GM18861 (cell line): ENCODE data around the gene CSN2.
"Not testable (repeated sequence)": the region's sequence is repeated elsewhere in the genome, so short reads cannot be mapped to it uniquely, and the experiment has no call there.

Experiments used
- ATAC-seq: cut with Tn5 transposase; IDR thresholded peaks from one replicate; pipeline ENCODE4 v1.9.1; 2021; ENCODE audit not compliant: unreplicated experiment

The CSN2 gene, protein sequence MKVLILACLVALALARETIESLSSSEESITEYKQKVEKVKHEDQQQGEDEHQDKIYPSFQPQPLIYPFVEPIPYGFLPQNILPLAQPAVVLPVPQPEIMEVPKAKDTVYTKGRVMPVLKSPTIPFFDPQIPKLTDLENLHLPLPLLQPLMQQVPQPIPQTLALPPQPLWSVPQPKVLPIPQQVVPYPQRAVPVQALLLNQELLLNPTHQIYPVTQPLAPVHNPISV

DNA sequence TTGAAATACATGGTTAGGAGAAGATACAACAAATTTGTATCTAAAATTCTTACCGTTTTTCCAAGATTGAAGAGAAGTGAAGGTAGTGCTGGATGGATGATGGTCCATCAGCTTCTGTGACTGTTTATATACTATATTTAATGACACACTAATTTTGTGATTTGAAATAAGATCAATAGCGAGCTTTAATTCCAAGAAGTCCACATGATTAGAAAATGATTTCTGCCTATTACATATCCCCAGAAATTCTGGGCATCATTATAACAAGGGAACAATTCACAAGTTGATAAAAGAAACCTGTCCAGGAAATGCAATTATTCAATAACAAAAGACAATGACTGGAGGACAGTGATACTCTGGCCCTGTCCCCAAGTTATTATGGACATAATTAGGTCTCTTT lies at the start of gene CSN2:
CSN2 (minus strand) TSS at position 101 of the 400 bp plus-strand sequence. CDS start 4,733 bp downstream, outside the sequence.
- no peak for ATAC-seq

DNA sequence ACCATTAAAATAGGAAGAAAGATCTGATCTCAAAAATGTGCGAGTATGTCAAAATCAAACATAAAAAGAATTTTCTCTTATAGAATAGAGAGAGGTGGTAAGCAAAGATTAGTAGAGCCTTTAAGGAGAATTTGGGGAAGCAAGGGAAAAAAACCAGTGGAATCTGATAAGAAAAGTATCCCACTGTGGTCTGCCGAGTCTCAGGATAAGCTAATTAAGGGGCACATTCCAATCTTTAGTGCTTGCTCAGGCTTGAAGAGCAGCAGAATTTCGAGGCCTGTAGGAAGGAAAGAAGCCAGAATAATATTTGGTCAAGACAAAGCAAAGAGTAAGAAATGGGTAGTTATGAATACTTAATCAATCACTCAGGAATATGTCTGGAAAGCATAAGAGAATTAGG lies 43.2 kb upstream of the CSN2 start:
- no peak for ATAC-seq

DNA sequence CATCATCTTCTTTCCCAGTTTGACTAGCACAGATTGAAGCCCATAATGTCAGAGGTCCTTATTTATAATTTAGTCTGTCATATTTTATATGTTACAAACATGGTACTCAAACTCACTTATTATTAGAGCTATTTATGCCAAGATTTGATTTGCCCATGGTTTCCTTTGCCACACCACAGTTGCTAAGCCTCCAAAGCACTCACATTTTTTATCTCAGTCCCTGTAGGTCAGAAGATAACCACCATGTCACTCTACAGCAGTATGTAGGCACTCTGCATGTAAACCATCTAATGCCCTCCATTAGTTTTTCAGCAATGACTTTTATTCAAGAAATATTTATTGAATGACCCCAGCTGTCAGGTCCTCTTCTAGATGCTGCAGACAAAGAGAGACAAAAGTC lies 37.0 kb upstream of the CSN2 start:
- ATAC-seq, result no peak

DNA sequence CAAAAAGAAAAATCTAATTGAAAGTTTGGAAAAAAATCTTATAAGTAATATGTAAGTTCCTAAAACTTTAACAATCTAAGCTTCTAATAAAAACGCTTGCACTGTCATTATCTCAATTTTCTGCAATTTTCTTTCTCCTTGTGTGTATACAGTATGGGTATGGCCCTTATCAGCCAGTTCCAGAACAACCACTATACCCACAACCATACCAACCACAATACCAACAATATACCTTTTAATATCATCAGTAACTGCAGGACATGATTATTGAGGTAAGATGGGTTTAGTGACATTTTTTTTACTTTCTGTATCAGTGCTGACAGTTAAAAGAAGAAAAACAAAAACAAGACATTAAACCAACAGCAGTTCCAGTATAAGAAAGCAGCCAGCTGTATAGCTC lies 35.2 kb upstream of the CSN2 start:
- ATAC-seq, result no peak

DNA sequence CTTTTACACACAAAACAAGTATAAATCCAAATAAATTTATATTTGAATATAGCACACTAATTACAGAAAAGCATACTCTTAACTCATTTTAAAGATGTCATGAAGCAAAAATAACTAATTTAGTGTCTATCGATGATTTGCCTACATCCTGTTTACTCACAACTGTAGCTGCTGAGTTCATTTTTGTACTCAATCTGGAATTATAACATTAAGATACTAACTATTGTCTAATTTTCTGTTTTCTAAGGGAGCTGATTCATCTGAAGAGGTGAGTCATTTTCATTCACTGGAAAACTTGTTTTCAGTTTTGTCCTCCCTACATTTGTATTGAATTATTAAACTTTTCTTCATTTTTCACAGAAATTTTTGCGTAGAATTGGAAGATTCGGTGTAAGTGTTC lies 33.9 kb upstream of the CSN2 start:
- ATAC-seq, result peak; percentile 45

DNA sequence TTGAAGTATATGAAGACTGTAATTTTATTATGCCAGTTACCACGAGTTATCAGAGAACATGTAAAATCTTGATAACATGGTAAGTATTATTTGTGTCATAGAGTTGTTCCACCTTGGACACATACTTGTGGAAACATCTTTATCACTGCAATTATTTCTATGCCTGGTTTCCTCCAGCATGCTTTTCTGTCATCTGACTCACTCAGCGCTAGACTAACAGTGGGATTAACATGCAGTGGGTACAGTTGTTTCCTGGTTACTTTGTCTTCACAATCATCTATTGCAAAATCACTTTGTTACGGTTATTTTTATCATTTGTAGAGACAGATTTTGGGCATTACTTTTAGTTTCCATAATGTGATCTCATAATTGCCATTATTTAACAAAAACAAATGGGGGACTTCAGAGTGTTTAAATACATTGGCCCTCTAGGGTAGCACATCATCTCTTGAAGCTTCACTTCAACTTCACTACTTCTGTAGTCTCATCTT lies 30.0 kb upstream of the CSN2 start, which contains the start of gene STATH:
STATH (plus strand) TSS at position 441 of the 491 bp plus-strand sequence. CDS start 2,472 bp downstream, outside the sequence.
- no peak for ATAC-seq

DNA sequence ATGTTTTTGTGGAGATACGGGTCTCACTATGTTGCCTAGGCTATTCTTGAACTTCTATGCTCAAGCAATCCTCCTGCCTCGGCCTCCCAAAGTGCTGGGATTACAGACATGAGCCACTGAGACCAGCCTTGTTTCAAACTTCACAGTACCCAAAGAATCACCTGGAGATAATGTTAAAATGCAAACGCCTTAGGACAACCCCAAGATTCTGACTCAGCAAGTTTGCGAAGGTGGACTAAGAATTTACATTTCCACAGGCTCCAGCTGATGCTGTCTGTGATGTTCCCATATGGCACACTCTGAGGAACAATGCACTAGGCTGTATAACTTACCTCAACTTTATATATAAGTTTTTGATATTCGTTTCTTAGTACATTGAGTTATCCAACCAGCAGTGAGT lies 29.3 kb upstream of the CSN2 start:
- no peak for ATAC-seq

DNA sequence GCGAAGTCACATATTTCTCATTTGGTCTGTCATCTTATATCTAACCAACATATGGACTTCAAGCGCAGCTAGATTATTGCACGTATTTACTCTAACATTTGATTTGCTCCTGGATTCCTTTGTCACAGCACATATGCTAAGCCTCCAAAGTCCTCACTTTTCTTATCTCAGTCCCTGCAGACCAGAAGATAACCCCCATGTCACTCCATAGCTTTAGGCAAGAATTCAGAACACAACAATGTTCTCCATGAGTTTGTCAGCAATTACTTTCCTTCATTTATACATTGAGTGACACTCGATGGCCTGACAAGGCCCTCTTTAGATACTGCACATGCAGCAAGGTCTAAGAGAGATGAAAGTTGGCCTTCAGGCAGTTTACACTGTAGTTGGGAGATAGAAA lies 25.5 kb upstream of the CSN2 start:
- no peak for ATAC-seq

DNA sequence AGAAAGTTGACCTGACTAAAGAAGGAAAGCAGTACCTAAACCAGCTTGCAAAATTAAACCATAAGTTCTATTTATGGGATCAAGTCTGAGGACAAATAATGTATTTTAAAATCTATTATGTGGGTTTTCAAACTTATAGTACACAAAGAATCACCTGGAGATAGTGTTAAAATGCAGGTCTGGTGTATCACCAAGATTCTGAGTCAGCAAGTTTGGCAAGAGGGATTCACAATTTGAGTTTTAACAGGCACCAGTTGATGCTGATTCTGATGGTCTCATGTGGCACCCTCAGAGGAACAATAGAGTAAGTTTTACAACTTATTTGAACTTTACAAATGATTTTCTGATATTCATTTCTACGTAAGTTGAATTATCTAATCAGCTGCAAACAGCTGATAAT lies 21.1 kb upstream of the CSN2 start:
- no peak for ATAC-seq

DNA sequence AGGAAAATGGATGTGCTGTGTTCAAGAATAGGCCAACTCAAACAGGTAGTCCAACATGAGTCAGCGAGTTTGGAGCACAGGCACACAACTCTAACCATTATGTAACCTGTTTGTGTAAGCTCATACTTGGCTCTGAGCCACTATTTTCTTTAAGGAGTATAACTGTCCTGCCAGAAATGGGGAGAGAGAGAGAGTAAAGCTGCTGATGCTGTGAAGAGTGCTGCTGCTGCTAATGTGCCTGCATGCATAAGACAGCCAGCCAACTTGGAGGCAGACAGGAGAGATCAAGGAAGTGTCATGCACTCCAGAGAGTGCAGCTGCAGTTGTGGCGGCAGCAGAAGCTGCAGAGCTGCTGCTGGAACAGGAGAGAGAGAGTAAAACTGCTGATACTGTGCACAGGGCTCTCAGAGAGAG lies 18.5 kb upstream of the CSN2 start:
- peak; percentile 54 for ATAC-seq

DNA sequence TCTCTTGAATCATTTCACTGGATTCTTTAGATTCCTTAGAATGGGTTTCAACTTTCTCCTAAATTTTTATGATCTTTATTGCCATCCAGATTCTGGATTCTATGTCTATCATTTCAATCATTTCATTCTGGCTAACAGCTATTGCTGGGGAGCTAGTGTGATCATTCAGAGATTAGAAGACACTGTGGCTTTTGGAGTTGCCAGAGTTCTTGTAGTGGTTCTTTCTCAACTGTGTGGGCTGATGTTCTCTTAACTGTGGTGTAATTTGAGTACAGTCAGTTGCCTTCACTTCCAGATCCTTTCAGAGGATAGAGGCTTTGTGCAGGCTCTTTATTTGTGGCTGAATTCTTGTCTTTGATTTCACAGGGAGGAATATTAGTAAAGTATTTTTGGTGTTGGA lies 12.1 kb upstream of the CSN2 start:
- no peak for ATAC-seq

DNA sequence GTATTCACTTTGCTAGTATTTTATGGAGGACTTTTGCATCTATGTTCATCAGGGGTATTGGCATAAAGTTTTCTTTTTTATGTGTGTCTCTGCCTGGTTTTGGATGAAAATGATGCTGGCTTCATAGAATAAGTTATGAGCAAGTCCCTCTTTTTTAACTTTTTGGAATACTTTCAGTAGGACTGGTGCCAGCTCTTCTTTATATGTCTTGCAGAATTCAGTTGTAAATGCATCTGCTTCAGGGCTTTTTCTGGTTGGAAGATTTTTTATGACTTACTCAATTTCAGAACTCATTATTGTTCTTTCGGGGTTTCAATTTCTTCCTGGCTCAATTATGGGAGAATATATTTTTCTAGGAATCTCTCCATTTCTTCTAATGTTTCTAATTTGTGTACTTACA lies 9.1 kb upstream of the CSN2 start:
- ATAC-seq, result no peak

DNA sequence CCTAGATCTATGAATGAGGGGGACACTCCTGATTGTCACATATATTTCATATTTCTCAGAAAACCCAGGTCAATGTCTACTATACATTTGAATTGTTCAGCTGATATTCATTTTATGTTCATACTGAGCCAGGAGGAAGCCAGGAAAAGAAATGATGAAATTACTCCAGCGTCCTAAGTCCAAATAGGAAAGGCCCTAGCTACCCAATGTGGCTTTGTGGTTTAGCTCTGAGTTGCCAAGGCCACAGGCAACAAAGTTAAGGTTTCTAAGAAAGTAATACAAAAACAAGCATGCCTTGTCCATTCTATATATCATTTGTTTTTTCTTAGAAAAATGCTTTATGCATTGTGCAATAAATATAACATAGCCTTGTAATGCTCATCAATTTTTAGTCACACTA lies 4.5 kb upstream of the CSN2 start:
- ATAC-seq, result no peak

DNA sequence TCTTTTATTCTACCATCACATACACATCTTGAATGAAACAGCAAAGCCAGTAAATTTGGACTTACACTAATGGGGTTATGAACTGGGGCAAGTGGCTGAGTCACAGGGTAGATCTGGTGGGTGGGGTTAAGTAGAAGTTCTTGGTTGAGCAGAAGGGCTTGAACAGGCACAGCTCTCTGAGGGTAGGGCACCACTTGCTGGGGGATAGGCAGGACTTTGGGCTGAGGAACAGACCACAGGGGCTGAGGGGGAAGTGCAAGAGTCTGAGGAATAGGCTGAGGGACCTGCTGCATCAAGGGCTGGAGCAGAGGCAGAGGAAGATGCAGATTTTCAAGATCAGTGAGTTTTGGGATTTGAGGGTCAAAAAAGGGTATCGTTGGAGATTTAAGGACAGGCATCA lies 8.3 kb downstream of the CSN2 start:
- ATAC-seq, result no peak

DNA sequence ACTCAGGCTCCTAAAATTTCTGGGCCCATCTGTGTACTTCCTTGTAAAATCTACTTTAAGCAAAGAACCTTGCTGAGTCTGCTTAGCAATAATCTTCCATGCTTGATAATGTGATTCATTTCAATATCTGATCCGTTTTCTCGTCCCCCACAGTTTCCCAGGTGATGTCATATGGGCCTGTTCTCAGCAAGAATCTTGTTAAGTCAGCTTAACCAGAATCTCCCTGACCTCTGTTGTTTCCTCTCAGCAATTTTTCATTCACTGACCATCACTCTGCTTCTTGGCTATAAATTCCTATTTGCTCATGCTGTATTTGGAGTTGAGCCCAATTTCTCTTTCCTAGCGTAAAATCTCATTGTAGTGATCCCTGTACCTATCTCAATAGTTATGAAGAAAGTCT lies 13.9 kb downstream of the CSN2 start:
- ATAC-seq, result no peak

DNA sequence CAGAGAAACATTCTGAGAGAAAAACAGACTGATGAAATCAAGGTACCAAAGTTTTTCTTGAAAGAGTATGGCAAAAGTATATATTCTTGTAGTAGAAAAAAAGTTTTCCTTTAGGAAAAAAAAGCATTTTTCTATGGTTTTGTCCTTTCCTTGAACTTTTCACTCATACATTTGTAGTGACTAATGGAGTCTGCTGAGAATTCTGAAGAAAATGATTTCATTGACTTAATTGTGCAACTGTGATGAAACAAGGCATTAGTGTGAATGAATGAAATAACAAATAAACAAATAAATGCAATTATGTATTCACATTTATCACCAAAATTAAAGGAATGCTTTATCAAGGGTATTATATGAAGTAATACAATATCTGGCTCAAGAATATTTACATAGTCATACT lies 29.0 kb downstream of the CSN2 start:
- ATAC-seq, result no peak

DNA sequence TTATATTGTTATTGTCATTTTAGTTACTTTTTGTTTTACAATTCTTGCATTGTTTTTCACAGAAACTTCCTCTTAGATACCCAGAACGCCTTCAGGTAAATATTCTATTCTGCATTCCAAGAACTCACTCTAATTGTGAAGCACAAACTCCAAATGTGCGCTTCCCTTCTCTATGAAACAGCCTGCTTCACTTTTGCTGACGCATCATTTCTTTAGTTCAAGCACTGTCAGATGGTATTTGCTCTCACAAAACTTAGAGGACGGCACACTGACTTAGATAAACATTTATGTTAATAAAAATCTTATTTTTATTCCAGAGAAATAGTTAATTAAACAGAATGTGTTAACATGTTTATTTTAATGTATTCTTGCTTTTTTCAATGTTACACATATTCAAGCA lies 31.4 kb downstream of the CSN2 start:
- ATAC-seq, result no peak

DNA sequence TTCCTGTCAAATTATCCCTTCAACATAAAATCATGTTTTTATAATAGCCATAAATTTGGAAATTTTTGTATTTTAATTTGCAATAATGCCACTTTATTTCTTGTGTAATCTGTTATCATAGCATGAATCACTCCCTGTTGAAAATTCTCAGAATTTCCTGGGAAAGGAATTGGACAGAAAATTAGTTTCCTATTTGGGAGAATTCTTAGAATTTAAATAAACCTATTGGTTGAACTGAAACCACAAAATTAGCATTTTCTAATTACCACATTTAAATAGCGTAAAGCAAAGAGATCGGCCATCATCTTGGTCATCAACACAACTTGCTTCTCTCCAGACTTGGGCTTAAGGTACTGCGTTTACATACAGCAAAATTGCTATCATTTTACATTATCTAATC lies 34.8 kb downstream of the CSN2 start, which contains the start of gene CSN1S1:
CSN1S1 (plus strand) TSS at position 301 of the 400 bp plus-strand sequence. CDS start 1,488 bp downstream, outside the sequence.
- no peak for ATAC-seq

DNA sequence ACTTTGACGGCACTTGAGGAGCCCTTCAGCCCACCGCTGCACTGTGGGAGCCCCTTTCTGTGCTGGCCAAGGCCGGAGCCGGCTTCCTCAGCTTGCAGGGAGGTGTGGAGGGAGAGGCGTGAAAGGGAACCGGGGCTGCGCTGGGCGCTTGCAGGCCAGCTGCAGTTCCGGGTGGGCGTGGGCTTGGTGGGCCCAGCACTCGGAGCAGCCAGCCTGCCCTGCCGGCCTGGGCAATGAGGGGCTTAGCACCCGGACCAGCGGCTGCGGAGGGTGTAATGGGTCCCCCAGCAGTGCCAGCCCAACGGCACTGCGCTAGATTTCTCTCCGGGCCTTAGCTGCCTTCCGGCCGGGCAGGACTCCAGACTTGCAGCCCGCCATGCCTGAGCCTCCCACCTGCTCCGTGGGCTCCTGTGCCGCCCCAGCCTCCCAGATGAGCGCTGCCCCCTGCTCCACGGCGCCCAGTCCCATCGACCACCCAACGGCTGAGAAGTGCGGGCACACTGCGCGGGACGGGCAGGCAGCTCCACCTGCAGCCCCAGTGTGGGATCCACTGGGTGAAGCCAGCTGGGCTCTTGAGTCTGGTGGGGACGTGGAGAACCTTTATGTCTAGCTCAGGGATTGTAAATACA lies 41.6 kb downstream of the CSN2 start:
- not testable (repeated sequence) for ATAC-seq

DNA sequence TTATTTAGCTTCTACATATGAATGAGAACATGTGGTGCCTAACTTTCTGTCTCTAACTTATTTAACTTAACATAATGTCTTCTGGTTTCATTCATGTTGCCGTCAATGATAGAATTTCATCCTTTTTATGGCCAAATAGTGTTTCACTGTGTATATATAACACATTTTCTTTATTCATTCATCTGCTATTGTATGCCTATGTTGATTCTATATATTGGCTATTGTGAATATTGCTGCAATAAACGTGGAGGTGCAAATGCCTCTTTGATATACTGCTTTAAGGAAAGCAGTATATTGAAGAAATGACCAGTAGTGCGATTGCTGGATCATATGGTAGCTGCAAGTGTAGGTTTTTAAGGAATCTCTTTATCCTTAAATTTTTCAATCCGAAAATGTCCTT lies 44.7 kb downstream of the CSN2 start:
- no peak for ATAC-seq

DNA sequence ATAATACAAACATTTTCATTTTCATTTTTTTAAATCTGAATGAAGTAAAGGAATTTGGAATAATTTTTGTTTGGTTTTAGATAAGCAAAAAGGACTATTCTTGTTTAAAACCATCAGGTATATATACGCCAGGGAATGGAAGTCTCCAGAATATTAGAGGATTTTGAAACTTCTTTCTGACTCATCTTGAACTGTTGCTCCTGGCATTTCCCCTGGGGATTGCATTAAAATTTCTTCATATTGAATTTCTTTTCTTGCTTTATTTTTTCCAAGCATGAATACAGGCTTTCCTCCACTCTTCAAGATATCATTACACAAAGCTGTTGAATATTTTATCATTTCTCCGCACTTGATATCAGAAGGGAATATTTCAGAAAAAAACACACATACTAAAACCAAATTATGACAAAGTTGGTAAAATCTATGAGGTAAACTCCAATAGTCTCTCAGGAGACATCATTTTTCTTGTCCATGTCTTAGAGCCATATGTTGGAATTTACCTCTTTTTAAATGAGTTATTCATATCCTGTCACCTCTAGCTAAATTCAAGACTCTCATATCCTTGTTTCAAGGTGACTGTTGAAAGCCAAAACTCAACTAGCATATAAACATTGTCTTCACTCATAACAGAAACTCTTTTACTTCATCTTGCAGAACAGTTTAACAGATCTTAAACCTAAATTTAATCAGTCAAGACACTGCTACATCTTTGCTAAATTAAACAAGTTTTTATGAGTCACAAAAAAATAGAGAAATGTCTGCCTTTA lies 55.3 kb downstream of the CSN2 start:
- ATAC-seq, result peak; percentile 95

DNA sequence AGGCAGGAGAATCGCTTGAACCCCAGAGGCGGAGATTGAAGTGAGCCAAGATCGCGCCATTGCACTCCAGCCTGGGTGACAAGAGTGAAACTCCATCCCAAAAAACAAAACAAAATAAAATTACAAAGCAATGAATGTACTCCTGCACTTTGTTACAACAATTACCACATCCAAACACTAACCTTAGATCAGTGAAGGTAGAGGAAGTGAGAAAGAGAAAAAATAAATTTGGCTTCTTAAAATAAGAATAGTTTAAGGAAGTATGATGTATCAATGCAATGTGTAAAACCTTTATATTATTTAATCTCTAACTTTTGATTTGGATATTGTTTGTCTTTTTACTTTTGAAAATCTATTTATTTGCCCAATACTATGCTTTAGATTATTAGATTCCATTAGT lies 56.3 kb downstream of the CSN2 start:
- no peak for ATAC-seq
